Activated CD4-positive, CD25-positive, alpha-beta regulatory T cell treated with anti-CD3 and anti-CD28 coated beads, Interleukin-2, amount 50 U/mL, for 16 hours (primary cell): ENCODE measurements around the gene MYO5C.
A peak's percentile ranks its signal among the peaks of the same experiment; 100 is the strongest.

Experiments used
- DNase-seq: peaks from one replicate; pipeline ENCODE4 v3.0.0-alpha.2; 2020; ENCODE audit warnings: low read depth, low spot score

MYO5C gene

GRCh38 chr15:52295421-52296001 lies at the start of gene MYO5C:
MYO5C (minus strand) TSS chr15:52295804; CDS start chr15:52295636, 168 bp downstream.
- DNase-seq, result no peak

- DNase-seq, result no peak
Measured at GRCh38 chr15:52344592-52344991, 49.0 kb upstream of the MYO5C start.

- no peak for DNase-seq
Measured at GRCh38 chr15:52343831-52344230, 48.2 kb upstream of the MYO5C start.

GRCh38 chr15:52340093-52340492 lies 44.5 kb upstream of the MYO5C start:
- no peak for DNase-seq

- DNase-seq, result no peak
Measured at GRCh38 chr15:52338891-52339290, 43.3 kb upstream of the MYO5C start.

GRCh38 chr15:52338058-52338457 lies 42.5 kb upstream of the MYO5C start:
- DNase-seq, result no peak

- DNase-seq, result no peak
Measured at GRCh38 chr15:52337198-52337853, 41.7 kb upstream of the MYO5C start.

GRCh38 chr15:52336529-52336928 lies 40.9 kb upstream of the MYO5C start:
- no peak for DNase-seq

GRCh38 chr15:52334491-52335160 lies 39.0 kb upstream of the MYO5C start:
- no peak for DNase-seq

- peak; percentile 25 for DNase-seq
Measured at GRCh38 chr15:52331490-52332240, 36.1 kb upstream of the MYO5C start.

GRCh38 chr15:52329987-52330386 lies 34.4 kb upstream of the MYO5C start:
- no peak for DNase-seq

- no peak for DNase-seq
Measured at GRCh38 chr15:52329150-52329549, 33.5 kb upstream of the MYO5C start.

GRCh38 chr15:52328680-52329079 lies 33.1 kb upstream of the MYO5C start:
- no peak for DNase-seq

GRCh38 chr15:52326756-52327155 lies 31.2 kb upstream of the MYO5C start:
- DNase-seq, result no peak

- DNase-seq, result no peak
Measured at GRCh38 chr15:52324109-52324508, 28.5 kb upstream of the MYO5C start.

GRCh38 chr15:52318729-52319500 lies 23.3 kb upstream of the MYO5C start:
- DNase-seq, result no peak

- no peak for DNase-seq
Measured at GRCh38 chr15:52317688-52318087, 22.1 kb upstream of the MYO5C start.

GRCh38 chr15:52317022-52317421 lies 21.4 kb upstream of the MYO5C start:
- no peak for DNase-seq

GRCh38 chr15:52309154-52309548 lies 13.5 kb upstream of the MYO5C start:
- no peak for DNase-seq

- DNase-seq, result no peak
Measured at GRCh38 chr15:52308446-52309153, 13.0 kb upstream of the MYO5C start.

GRCh38 chr15:52307847-52308246 lies 12.2 kb upstream of the MYO5C start:
- no peak for DNase-seq
